HEK293 (cell line): ENCODE data around the gene POLK.

Experiments
- OSR2 ChIP-seq: fragments of 450-650 bp; formaldehyde crosslinking; IDR thresholded peaks from 2 replicates; pipeline ENCODE4 v1.5.1; 2016; ENCODE audit warnings: missing biosample characterization, missing genetic modification characterization
- YY1 ChIP-seq: fragments of 450-650 bp; formaldehyde crosslinking; IDR thresholded peaks from 2 replicates; pipeline ENCODE4 v1.5.1; 2018; ENCODE audit warnings: missing biosample characterization, missing genetic modification characterization
- ZNF10 ChIP-seq: fragments of 450-650 bp; formaldehyde crosslinking; IDR thresholded peaks from 2 replicates; pipeline ENCODE4 v1.5.1; 2017; ENCODE audit warnings: missing biosample characterization, missing genetic modification characterization
- ZNF24 ChIP-seq: fragments of 450-650 bp; formaldehyde crosslinking; IDR thresholded peaks from 2 replicates; pipeline ENCODE4 v1.5.1; 2016; ENCODE audit warnings: missing biosample characterization, missing genetic modification characterization
- ZNF560 ChIP-seq: fragments of 450-650 bp; formaldehyde crosslinking; IDR thresholded peaks from 2 replicates; pipeline ENCODE4 v1.5.1; 2017; ENCODE audit warnings: missing biosample characterization, missing genetic modification characterization, borderline replicate concordance
- TF ChIP-seq, protein P1 (sequence below): fragments of 450-650 bp; formaldehyde crosslinking; IDR thresholded peaks from 2 replicates; pipeline ENCODE4 v1.5.1; 2016; ENCODE audit warnings: missing biosample characterization, missing genetic modification characterization
- TF ChIP-seq, protein P2 (sequence below): fragments of 450-650 bp; formaldehyde crosslinking; conservative IDR thresholded peaks from 2 replicates; pipeline ENCODE4 v1.5.1; 2016; ENCODE audit warnings: low read depth, missing biosample characterization, missing genetic modification characterization
- TF ChIP-seq, protein P3 (sequence below): fragments of 450-650 bp; formaldehyde crosslinking; IDR thresholded peaks from 2 replicates; pipeline ENCODE4 v1.5.1; 2016; ENCODE audit warnings: missing biosample characterization, missing genetic modification characterization

- TF ChIP-seq, protein P1, sequence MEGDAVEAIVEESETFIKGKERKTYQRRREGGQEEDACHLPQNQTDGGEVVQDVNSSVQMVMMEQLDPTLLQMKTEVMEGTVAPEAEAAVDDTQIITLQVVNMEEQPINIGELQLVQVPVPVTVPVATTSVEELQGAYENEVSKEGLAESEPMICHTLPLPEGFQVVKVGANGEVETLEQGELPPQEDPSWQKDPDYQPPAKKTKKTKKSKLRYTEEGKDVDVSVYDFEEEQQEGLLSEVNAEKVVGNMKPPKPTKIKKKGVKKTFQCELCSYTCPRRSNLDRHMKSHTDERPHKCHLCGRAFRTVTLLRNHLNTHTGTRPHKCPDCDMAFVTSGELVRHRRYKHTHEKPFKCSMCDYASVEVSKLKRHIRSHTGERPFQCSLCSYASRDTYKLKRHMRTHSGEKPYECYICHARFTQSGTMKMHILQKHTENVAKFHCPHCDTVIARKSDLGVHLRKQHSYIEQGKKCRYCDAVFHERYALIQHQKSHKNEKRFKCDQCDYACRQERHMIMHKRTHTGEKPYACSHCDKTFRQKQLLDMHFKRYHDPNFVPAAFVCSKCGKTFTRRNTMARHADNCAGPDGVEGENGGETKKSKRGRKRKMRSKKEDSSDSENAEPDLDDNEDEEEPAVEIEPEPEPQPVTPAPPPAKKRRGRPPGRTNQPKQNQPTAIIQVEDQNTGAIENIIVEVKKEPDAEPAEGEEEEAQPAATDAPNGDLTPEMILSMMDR (tag by site-specific recombination) = no peak
- TF ChIP-seq ZNF24 (tag by site-specific recombination) (no peak), OSR2 (no peak), ZNF10 (tag by site-specific recombination) (no peak), ZNF560 (tag by site-specific recombination) (no peak), YY1 (tag by site-specific recombination) (no peak)
- TF ChIP-seq, protein P2, sequence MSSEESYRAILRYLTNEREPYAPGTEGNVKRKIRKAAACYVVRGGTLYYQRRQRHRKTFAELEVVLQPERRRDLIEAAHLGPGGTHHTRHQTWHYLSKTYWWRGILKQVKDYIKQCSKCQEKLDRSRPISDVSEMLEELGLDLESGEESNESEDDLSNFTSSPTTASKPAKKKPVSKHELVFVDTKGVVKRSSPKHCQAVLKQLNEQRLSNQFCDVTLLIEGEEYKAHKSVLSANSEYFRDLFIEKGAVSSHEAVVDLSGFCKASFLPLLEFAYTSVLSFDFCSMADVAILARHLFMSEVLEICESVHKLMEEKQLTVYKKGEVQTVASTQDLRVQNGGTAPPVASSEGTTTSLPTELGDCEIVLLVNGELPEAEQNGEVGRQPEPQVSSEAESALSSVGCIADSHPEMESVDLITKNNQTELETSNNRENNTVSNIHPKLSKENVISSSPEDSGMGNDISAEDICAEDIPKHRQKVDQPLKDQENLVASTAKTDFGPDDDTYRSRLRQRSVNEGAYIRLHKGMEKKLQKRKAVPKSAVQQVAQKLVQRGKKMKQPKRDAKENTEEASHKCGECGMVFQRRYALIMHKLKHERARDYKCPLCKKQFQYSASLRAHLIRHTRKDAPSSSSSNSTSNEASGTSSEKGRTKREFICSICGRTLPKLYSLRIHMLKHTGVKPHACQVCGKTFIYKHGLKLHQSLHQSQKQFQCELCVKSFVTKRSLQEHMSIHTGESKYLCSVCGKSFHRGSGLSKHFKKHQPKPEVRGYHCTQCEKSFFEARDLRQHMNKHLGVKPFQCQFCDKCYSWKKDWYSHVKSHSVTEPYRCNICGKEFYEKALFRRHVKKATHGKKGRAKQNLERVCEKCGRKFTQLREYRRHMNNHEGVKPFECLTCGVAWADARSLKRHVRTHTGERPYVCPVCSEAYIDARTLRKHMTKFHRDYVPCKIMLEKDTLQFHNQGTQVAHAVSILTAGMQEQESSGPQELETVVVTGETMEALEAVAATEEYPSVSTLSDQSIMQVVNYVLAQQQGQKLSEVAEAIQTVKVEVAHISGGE (tag by site-specific recombination) = no peak
- TF ChIP-seq, protein P3, sequence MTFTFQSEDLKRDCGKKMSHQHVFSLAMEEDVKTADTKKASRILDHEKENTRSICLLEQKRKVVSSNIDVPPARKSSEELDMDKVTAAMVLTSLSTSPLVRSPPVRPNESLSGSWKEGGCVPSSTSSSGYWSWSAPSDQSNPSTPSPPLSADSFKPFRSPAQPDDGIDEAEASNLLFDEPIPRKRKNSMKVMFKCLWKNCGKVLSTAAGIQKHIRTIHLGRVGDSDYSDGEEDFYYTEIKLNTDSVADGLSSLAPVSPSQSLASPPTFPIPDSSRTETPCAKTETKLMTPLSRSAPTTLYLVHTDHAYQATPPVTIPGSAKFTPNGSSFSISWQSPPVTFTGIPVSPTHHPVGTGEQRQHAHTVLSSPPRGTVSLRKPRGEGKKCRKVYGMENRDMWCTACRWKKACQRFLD = no peak
Measured at GRCh38 chr5:75571547-75571946, 59.9 kb downstream of the POLK start.
